SU-DHL-6 (cell line): ENCODE measurements around the gene PIP5K1B.

Source experiments
- H2AFZ ChIP-seq: fragments of 200-600 bp; sonication (generic); 2 replicates; pipeline ENCODE4 v1.6.1; 2014; ENCODE audit warnings: low read depth, mild to moderate bottlenecking, moderate library complexity, mixed read lengths, antibody characterized with exemption, low read length; ENCODE audit not compliant: severe bottlenecking
- H3F3A ChIP-seq: fragments of 200-600 bp; shearing (Covaris generic); 2 replicates; pipeline ENCODE4 v1.6.0; 2016; ENCODE audit warnings: antibody characterized with exemption, mild to moderate bottlenecking; ENCODE audit not compliant: insufficient read depth
- H3K27ac ChIP-seq: fragments of 200-600 bp; sonication (generic); 2 replicates; pipeline ENCODE4 v1.5.1; 2016; ENCODE audit warnings: low read depth, mild to moderate bottlenecking, low read length, moderate library complexity, mixed read lengths
- H3K27me3 ChIP-seq: fragments of 200-600 bp; sonication (generic), shearing (Covaris generic); 2 replicates; pipeline ENCODE4 v1.6.0; 2014; ENCODE audit warnings: mild to moderate bottlenecking, low read length
- H3K36me3 ChIP-seq: fragments of 200-600 bp; sonication (generic); 2 replicates; pipeline ENCODE4 v1.6.1; 2014; ENCODE audit warnings: mild to moderate bottlenecking, low read length, mixed read lengths
- H3K4me2 ChIP-seq: fragments of 300-600, 200-600 bp; shearing (Covaris generic), sonication (generic); 2 replicates; pipeline ENCODE4 v1.6.0; 2014; ENCODE audit warnings: low read length, low read depth, mild to moderate bottlenecking; ENCODE audit not compliant: poor library complexity, severe bottlenecking
- H3K4me3 ChIP-seq: fragments of 200-600 bp; sonication (generic); 2 replicates; pipeline ENCODE4 v1.5.1; 2014; ENCODE audit warnings: antibody characterized with exemption, low read length, mild to moderate bottlenecking, mixed read lengths; ENCODE audit not compliant: insufficient read depth, poor library complexity, severe bottlenecking
- H3K79me2 ChIP-seq: fragments of 200-600 bp; sonication (generic); 2 replicates; pipeline ENCODE4 v1.6.1; 2014; ENCODE audit warnings: mild to moderate bottlenecking, low read length, moderate library complexity; ENCODE audit not compliant: insufficient read depth
- H3K9ac ChIP-seq: fragments of 200-600 bp; sonication (generic); 2 replicates; pipeline ENCODE4 v1.7.0; 2014; ENCODE audit warnings: mild to moderate bottlenecking, low read length
- H3K9me2 ChIP-seq: fragments of 200-600 bp; sonication (generic); replicated peaks from 2 replicates; pipeline ENCODE4 v1.6.1; 2014; ENCODE audit warnings: low read length; ENCODE audit not compliant: insufficient read depth
- H3K9me3 ChIP-seq: fragments of 200-600 bp; sonication (generic); 2 replicates; pipeline ENCODE4 v1.6.1; 2014; ENCODE audit warnings: low read length, mixed read lengths; ENCODE audit not compliant: insufficient read depth
- H4K20me1 ChIP-seq: fragments of 200-600 bp; sonication (generic); 2 replicates; pipeline ENCODE4 v1.6.1; 2014; ENCODE audit warnings: low read depth, mild to moderate bottlenecking, antibody characterized with exemption, low read length, moderate library complexity, mixed read lengths
- CTCF ChIP-seq: fragments of 200-600 bp; sonication (generic); IDR thresholded peaks from one replicate; pipeline ENCODE4 v1.5.1; 2017; ENCODE audit warnings: antibody characterized with exemption, mild to moderate bottlenecking, low read length, moderate library complexity; ENCODE audit not compliant: insufficient read depth, poor library complexity, severe bottlenecking
- EZH2phosphoT487 ChIP-seq: fragments of 200-600 bp; sonication (generic), shearing (Covaris generic); conservative IDR thresholded peaks from 2 replicates; pipeline ENCODE4 v1.6.1; 2018; ENCODE audit warnings: mild to moderate bottlenecking, antibody characterized with exemption, low read length, moderate library complexity, mixed read lengths

The PIP5K1B gene

GRCh38 chr9:68955330-68955729 is 250.3 kb downstream of the PIP5K1B start:
- TF ChIP-seq EZH2phosphoT487 = no peak
- TF ChIP-seq CTCF = no peak
- Histone ChIP-seq H3K4me2 (no peak overlapping the region), H3K9me3 (no peaks in the 10 kb centered on the region), H3K4me3 (no peak overlapping the region), H3F3A (no peaks in the 10 kb centered on the region), H3K9ac (no peak overlapping the region), H2AFZ (no peak overlapping the region), H4K20me1 (no peaks in the 10 kb centered on the region), H3K27ac (no peak overlapping the region), H3K79me2 (no peaks in the 10 kb centered on the region), H3K36me3 (no peaks in the 10 kb centered on the region), H3K9me2 (no peaks in the 10 kb centered on the region), H3K27me3 (no peaks in the 10 kb centered on the region)

- no peak overlapping the region for H2AFZ ChIP-seq
- H3K9me2 ChIP-seq = no peaks in the 10 kb centered on the region
- no peaks in the 10 kb centered on the region for H3K9me3 ChIP-seq
- no peak overlapping the region for H3K9ac ChIP-seq
- H3K27ac ChIP-seq = no peak overlapping the region
- H3K36me3 ChIP-seq = no peaks in the 10 kb centered on the region
- no peaks in the 10 kb centered on the region for H3K27me3 ChIP-seq
- no peak overlapping the region for H3K4me2 ChIP-seq
- H3K79me2 ChIP-seq = no peaks in the 10 kb centered on the region
- H3F3A ChIP-seq = no peaks in the 10 kb centered on the region
- TF ChIP-seq CTCF (no peak), EZH2phosphoT487 (no peak)
- H4K20me1 ChIP-seq = no peaks in the 10 kb centered on the region
- H3K4me3 ChIP-seq = no peak overlapping the region
These were observed 252.4 kb downstream of the PIP5K1B start for GRCh38 chr9:68957479-68957878.

GRCh38 chr9:68961587-68961986 is 256.5 kb downstream of the PIP5K1B start:
- H2AFZ ChIP-seq = no peak overlapping the region
- no peaks in the 10 kb centered on the region for H3K79me2 ChIP-seq
- no peaks in the 10 kb centered on the region for H3K36me3 ChIP-seq
- H3K9ac ChIP-seq = no peak overlapping the region
- H3F3A ChIP-seq = no peaks in the 10 kb centered on the region
- TF ChIP-seq EZH2phosphoT487 (no peak), CTCF (no peak)
- no peaks in the 10 kb centered on the region for H4K20me1 ChIP-seq
- H3K27me3 ChIP-seq = no peaks in the 10 kb centered on the region
- no peaks in the 10 kb centered on the region for H3K9me2 ChIP-seq
- no peak overlapping the region for H3K4me3 ChIP-seq
- no peak overlapping the region for H3K4me2 ChIP-seq
- no peaks in the 10 kb centered on the region for H3K9me3 ChIP-seq
- no peak overlapping the region for H3K27ac ChIP-seq
